GM21360 (cell line): ENCODE results near the gene DNAH9.

Source experiments
- ATAC-seq: cut with Tn5 transposase; IDR thresholded peaks from one replicate; pipeline ENCODE4 v1.9.1; 2021; ENCODE audit warnings: mild to moderate bottlenecking, moderate library complexity; ENCODE audit not compliant: unreplicated experiment

DNAH9 gene

GRCh38 chr17:11832401-11833137 is 234.3 kb downstream of the DNAH9 start:
- ATAC-seq, result no peak

GRCh38 chr17:11836508-11836907 is 238.2 kb downstream of the DNAH9 start:
- ATAC-seq, result no peak

- ATAC-seq, result no peak
Measured at GRCh38 chr17:11840052-11840451, 241.8 kb downstream of the DNAH9 start.

GRCh38 chr17:11840831-11841230 is 242.6 kb downstream of the DNAH9 start:
- no peak for ATAC-seq

- ATAC-seq, result no peak
Measured at GRCh38 chr17:11848330-11848729, 250.1 kb downstream of the DNAH9 start.

GRCh38 chr17:11852231-11852630 is 254.0 kb downstream of the DNAH9 start:
- no peak for ATAC-seq

- no peak for ATAC-seq
Measured at GRCh38 chr17:11852912-11853311, 254.6 kb downstream of the DNAH9 start.

- no peak for ATAC-seq
Measured at GRCh38 chr17:11853321-11854151, 255.3 kb downstream of the DNAH9 start.

- no peak for ATAC-seq
Measured at GRCh38 chr17:11855306-11855705, 257.0 kb downstream of the DNAH9 start.

GRCh38 chr17:11857006-11857405 is 258.7 kb downstream of the DNAH9 start:
- ATAC-seq, result no peak

- ATAC-seq, result no peak
Measured at GRCh38 chr17:11869680-11870394, 271.6 kb downstream of the DNAH9 start.

- no peak for ATAC-seq
Measured at GRCh38 chr17:11871773-11872172, 273.5 kb downstream of the DNAH9 start.

- no peak for ATAC-seq
Measured at GRCh38 chr17:11874756-11875155, 276.5 kb downstream of the DNAH9 start.

- no peak for ATAC-seq
Measured at GRCh38 chr17:11880714-11881113, 282.4 kb downstream of the DNAH9 start.

- ATAC-seq, result no peak
Measured at GRCh38 chr17:11882716-11883115, 284.4 kb downstream of the DNAH9 start.

- no peak for ATAC-seq
Measured at GRCh38 chr17:11885051-11885450, 286.8 kb downstream of the DNAH9 start.

- ATAC-seq, result no peak
Measured at GRCh38 chr17:11889266-11889665, 291.0 kb downstream of the DNAH9 start.

- ATAC-seq, result no peak
Measured at GRCh38 chr17:11893862-11894261, 295.6 kb downstream of the DNAH9 start.

GRCh38 chr17:11896199-11896598 is 297.9 kb downstream of the DNAH9 start:
- ATAC-seq, result no peak

GRCh38 chr17:11898526-11899235 is 300.4 kb downstream of the DNAH9 start:
- no peak for ATAC-seq

GRCh38 chr17:11899537-11899942 is 301.3 kb downstream of the DNAH9 start:
- ATAC-seq, result no peak
